Thyroid gland (tissue), 4 donors: ENCODE measurements around the gene GPR153. TPM values are rescaled to one million over a fixed set of nuclear protein-coding genes. Genes with fewer than 3 reads are reported as not detected.

ENCODE experiments used
- DNase-seq, 2 donors: peaks; one replicate each; pipeline ENCODE4 v3.0.0-alpha.2; 2019
- H3K27ac ChIP-seq, 3 donors: fragments of 200-600 bp; sonication (generic); 1 replicate in 2 of 3; 2 replicates in 1 of 3; pipeline ENCODE4 v1.5.1; 2016 to 2019; ENCODE audit warnings: mild to moderate bottlenecking in 1 of 3, moderate library complexity in 1 of 3
- H3K27me3 ChIP-seq: fragments of 200-600 bp; sonication (generic); one replicate; pipeline ENCODE4 v1.5.1; 2019
- H3K36me3 ChIP-seq, 2 donors: fragments of 200-600 bp; sonication (generic); one replicate each; pipeline ENCODE4 v1.5.1; 2016 to 2019
- H3K4me1 ChIP-seq, 2 donors: fragments of 200-600 bp; sonication (generic); one replicate each; pipeline ENCODE4 v1.5.1; 2017 to 2019
- H3K4me3 ChIP-seq, 3 donors: fragments of 200-600 bp; sonication (generic); replicated peaks in 1 of 3; 1 replicate in 2 of 3; 2 replicates in 1 of 3; pipeline ENCODE4 v1.5.1; 2016; ENCODE audit warnings: mild to moderate bottlenecking in 1 of 3
- H3K9me3 ChIP-seq: fragments of 200-600 bp; sonication (generic); one replicate; pipeline ENCODE4 v1.5.1; 2017
- POLR2A ChIP-seq, 2 donors: fragments of 450-650 bp; IDR thresholded peaks; one replicate each; pipeline ENCODE4 v1.6.1; 2017; ENCODE audit warnings: antibody characterized with exemption in 2 of 2, mild to moderate bottlenecking in 2 of 2, moderate library complexity in 1 of 2
- WGBS, 2 donors: methylation state at CpG; one replicate each; pipeline ENCODE4 v1.1.5; 2017; 5-methylcytosine and 5-hydroxymethylcytosine counted together
- intact Hi-C: fragments of 100-400 bp; cut with DNase I; formaldehyde crosslinking; loops from one replicate; pipeline ENCODE4 v1.15.1; 2023
- total RNA-seq, 4 donors: library from RNA; depleted of rRNA; stranded (reverse); fragments of >200 nt; gene quantifications; one replicate each; pipeline ENCODE4 v1.2.3, GENCODE V29; 2016
- TF ChIP-seq, protein P1 (sequence below), 6 experiments: fragments of 200-600 bp in 3 of 6; fragments of 450-650 bp in 3 of 6; sonication (generic) in 3 of 6; IDR thresholded peaks; one replicate each; pipeline ENCODE4 v1.5.1; 2016 to 2019; ENCODE audit warnings: antibody characterized with exemption in 6 of 6, mild to moderate bottlenecking in 2 of 6, inconsistent platforms in 1 of 6, moderate library complexity in 1 of 6

GPR153 gene
- total RNA-seq, 4 donors from 2014 or later = 0.78 to 3.2 (median 1.5) TPM

DNA sequence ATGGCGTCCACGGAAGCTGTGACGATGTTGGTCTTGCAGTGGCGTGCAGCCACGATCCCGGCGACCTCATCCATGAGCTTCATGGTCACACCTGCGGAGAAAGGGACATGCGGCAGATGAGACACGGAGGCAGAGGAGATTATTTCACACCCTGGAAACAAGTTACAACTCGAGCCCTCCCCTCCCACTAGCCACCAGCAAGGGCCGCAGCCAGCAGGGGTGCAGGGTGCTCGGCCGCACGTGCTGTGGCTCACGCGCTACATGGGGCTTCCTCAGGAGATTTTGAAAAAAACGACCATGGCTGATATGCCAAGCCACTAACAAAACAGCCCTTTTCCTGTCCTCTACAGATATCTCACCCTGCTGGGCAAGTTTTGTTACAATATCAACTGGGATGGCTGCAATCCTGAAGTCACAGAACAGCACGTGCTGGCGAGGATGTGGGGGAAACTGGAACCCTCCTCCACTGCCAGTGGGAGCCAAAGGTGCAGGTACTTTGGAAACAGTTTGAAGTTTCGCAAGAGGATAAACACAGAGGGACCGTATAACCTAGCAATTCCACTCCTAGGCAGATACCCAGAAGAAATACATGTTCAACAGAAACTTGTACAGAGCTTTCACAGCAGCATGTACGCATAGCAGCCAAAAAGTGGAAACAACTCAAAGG lies 34.1 kb upstream of the GPR153 start:
- H3K27me3 ChIP-seq = no peaks in the 10 kb centered on the region
- WGBS, 2 donors = 90 to 91% methylated on average over 23 of the region's 23 CpGs
- H3K4me3 ChIP-seq = no peak overlapping the region
- no peaks in the 10 kb centered on the region for H3K4me1 ChIP-seq
- TF ChIP-seq, protein P1, sequence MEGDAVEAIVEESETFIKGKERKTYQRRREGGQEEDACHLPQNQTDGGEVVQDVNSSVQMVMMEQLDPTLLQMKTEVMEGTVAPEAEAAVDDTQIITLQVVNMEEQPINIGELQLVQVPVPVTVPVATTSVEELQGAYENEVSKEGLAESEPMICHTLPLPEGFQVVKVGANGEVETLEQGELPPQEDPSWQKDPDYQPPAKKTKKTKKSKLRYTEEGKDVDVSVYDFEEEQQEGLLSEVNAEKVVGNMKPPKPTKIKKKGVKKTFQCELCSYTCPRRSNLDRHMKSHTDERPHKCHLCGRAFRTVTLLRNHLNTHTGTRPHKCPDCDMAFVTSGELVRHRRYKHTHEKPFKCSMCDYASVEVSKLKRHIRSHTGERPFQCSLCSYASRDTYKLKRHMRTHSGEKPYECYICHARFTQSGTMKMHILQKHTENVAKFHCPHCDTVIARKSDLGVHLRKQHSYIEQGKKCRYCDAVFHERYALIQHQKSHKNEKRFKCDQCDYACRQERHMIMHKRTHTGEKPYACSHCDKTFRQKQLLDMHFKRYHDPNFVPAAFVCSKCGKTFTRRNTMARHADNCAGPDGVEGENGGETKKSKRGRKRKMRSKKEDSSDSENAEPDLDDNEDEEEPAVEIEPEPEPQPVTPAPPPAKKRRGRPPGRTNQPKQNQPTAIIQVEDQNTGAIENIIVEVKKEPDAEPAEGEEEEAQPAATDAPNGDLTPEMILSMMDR (IDR thresholded peaks at IDR 0.05) = no peak
- no peak for TF ChIP-seq POLR2A (IDR thresholded peaks at IDR 0.05)
- intact Hi-C loops = no loop called here
- H3K27ac ChIP-seq = no peak overlapping the region
- no peaks in the 10 kb centered on the region for H3K36me3 ChIP-seq
- H3K9me3 ChIP-seq = no peaks in the 10 kb centered on the region
- no peak for DNase-seq

DNA sequence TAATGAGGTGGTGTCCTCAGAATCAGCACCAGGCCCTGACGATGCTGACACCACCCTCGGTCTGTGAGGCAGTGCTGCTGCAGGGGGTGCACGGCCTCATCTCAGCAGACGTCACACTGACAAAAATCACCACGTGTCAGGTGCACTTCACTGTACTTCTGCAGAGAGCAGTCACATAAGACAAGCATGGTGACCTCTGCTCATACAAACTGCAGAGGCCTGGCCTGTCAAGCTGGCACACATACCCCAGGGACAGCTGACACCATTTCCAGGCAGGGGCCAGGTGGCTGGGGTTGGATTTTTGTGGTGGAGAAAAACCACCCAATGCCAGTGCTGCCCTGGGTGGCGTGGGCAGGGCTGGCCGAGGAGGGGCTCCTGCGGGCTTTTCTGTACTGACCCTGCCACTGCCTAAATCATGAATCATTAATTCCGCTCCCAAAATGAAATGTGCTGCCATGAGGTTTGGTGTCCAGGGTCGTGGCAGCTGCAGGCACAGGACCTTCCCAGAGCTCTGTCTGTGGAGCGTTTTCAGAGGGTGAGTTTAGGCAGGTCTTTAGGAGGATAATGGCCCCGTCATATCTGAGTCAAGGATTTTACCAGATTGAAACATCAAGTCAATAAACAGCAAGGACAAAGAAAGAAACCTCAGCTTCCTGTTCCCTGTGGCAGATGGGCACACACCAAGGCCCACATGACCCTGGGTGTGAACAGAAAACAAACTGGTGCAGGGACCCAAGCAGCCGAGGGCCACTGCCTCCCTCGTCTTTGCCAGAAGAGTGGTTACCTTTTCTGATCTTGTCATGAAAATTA lies 33.4 kb upstream of the GPR153 start:
- Histone ChIP-seq H3K9me3 (no peaks in the 10 kb centered on the region), H3K4me1 (no peaks in the 10 kb centered on the region), H3K27ac (no peak overlapping the region), H3K36me3 (no peaks in the 10 kb centered on the region), H3K27me3 (no peaks in the 10 kb centered on the region), H3K4me3 (no peak overlapping the region)
- 95 to 98% methylated on average over 10 to 14 of the region's 14 CpGs for WGBS, 2 donors
- intact Hi-C loops = no loop called here
- no peak for DNase-seq
- TF ChIP-seq, protein P1 (IDR thresholded peaks at IDR 0.05) = no peak
- no peak for TF ChIP-seq POLR2A (IDR thresholded peaks at IDR 0.05)

DNA sequence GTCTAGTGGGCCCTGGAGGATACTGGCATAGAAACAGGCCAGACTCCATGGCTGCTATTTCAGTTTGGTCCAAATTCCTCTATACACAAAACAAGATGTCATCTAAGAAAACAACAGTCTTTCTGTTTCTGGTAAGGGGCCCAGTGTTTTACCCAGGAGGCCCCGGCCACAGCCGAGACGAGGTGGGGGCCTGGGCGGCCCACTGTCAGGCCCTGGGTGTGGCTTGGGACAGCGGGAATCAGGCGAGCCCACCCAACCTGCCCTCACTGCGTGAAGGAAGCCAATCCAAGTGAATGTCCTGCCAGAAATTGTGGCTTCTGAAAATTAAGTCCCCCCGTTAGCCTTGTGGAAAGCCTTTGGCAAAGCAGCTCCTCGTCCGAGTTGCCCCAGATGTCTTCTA lies 31.2 kb upstream of the GPR153 start:
- H3K27me3 ChIP-seq = no peaks in the 10 kb centered on the region
- TF ChIP-seq, protein P1 (IDR thresholded peaks at IDR 0.05) = no peak
- no peak for TF ChIP-seq POLR2A (IDR thresholded peaks at IDR 0.05)
- H3K4me3 ChIP-seq = no peak overlapping the region
- H3K27ac ChIP-seq = no peak overlapping the region
- no peak for DNase-seq
- no peaks in the 10 kb centered on the region for H3K36me3 ChIP-seq
- intact Hi-C loops = no loop called here
- H3K9me3 ChIP-seq = no peaks in the 10 kb centered on the region
- peaks cover 10 to 15% of the 10 kb centered on the region in 2 donors for H3K4me1 ChIP-seq
- 68 to 73% methylated on average over 6 to 8 of the region's 10 CpGs for WGBS, 2 donors

DNA sequence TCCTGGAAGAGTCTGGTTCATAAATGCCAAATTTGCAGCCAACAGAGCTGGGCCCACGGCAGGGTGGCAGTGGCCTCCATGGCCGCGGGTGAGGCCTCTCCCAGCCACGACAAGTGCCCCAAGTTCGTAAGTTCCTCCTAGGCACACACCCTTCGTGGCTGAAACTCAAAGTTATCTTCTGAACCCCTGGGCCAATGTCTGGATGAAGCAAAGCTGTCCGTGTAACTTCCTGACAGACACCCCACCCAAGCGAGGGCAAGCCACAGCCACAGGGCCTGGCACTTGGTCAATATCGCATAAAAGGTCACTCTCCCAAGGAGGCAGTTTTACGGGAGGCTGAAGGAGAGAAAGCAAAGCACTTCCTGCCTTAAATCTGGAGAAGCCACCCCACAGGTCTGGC lies 27.8 kb upstream of the GPR153 start:
- H3K9me3 ChIP-seq = no peaks in the 10 kb centered on the region
- H3K36me3 ChIP-seq = no peaks in the 10 kb centered on the region
- WGBS, 2 donors = 69 to 82% methylated on average over 7 to 9 of the region's 10 CpGs
- no peak overlapping the region for H3K27ac ChIP-seq
- no peaks in the 10 kb centered on the region for H3K27me3 ChIP-seq
- intact Hi-C loops = no loop called here
- H3K4me3 ChIP-seq = no peak overlapping the region
- DNase-seq = no peak
- no peak for TF ChIP-seq POLR2A (IDR thresholded peaks at IDR 0.05)
- TF ChIP-seq, protein P1 (IDR thresholded peaks at IDR 0.05) = no peak
- peaks cover 20 to 37% of the 10 kb centered on the region in 2 donors for H3K4me1 ChIP-seq

DNA sequence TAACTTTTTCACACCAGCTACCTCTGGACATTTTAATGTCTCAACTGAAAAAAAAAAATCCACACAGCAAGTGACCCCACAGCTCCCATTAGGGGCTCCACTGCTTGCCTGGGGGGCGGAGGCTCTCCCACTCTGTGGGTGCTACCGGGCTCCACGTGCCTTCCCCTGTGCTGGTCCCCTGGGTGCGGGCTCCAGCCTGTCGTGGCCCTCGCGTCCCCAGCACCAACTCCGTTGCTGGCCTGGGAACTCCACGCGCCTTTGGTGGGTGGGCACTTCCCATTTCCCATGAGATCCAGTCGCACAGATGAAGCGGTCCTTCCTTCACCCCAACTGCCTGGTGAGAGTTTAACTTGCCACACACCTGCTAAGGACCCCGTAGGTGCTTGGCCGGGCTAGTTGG lies 27.1 kb upstream of the GPR153 start:
- H3K27ac ChIP-seq = peak overlapping the region in 2 of 3 donors; percentile 46 to 48
- TF ChIP-seq, protein P1 (IDR thresholded peaks at IDR 0.05) = no peak
- TF ChIP-seq POLR2A (IDR thresholded peaks at IDR 0.05) = no peak
- H3K27me3 ChIP-seq = no peaks in the 10 kb centered on the region
- intact Hi-C loops = no loop called here
- no peak overlapping the region for H3K4me3 ChIP-seq
- peaks cover 20 to 37% of the 10 kb centered on the region in 2 donors for H3K4me1 ChIP-seq
- WGBS, 2 donors = 85 to 88% methylated on average over 6 to 13 of the region's 14 CpGs
- no peak for DNase-seq
- H3K9me3 ChIP-seq = no peaks in the 10 kb centered on the region
- H3K36me3 ChIP-seq = no peaks in the 10 kb centered on the region
